Fibroblast of lung (primary cell): Measurements from ENCODE around the gene SNX6. TPM values are rescaled to one million over a fixed set of nuclear protein-coding genes. Genes with fewer than 3 reads are reported as not detected.
"Not testable (repeated sequence)": the region's sequence is repeated elsewhere in the genome, so short reads cannot be mapped to it uniquely, and the experiment has no call there.

Experiments
- DNase-seq, 2 donors: peaks; one replicate each; pipeline versions ENCODE4 v3.0.0 to v3.0.0-alpha.2; 2010; ENCODE audit warnings: low read depth in 2 of 2
- H2AFZ ChIP-seq: 2 replicates; pipeline ENCODE4 v1.5.1; 2012; ENCODE audit warnings: low read length, control low read depth, inconsistent platforms
- H3K27ac ChIP-seq: 2 replicates; pipeline ENCODE4 v1.5.1; 2011; ENCODE audit warnings: low read length, control low read depth; ENCODE audit not compliant: insufficient read depth
- H3K27me3 ChIP-seq: 2 replicates; pipeline ENCODE4 v1.5.1; 2011; ENCODE audit warnings: mild to moderate bottlenecking, low read length; ENCODE audit not compliant: control insufficient read depth, insufficient read depth
- H3K36me3 ChIP-seq: 2 replicates; pipeline ENCODE4 v1.5.1; 2011; ENCODE audit warnings: low read length; ENCODE audit not compliant: control insufficient read depth, insufficient read depth
- H3K4me1 ChIP-seq: 2 replicates; pipeline ENCODE4 v1.5.1; 2011; ENCODE audit warnings: low read length; ENCODE audit not compliant: control insufficient read depth, insufficient read depth; ENCODE audit errors: extremely low read depth
- H3K4me2 ChIP-seq: 2 replicates; pipeline ENCODE4 v1.5.1; 2011; ENCODE audit warnings: low read length, control low read depth; ENCODE audit not compliant: insufficient read depth; ENCODE audit errors: extremely low read depth
- H3K4me3 ChIP-seq, 4 experiments: fragments of 200-600 bp in 1 of 4; sonication (generic) in 1 of 4; replicated peaks in 1 of 4; 2 replicates each; pipeline ENCODE4 v1.5.1; 2011 to 2016; ENCODE audit warnings: low read length in 4 of 4, low read depth in 3 of 4, mild to moderate bottlenecking in 3 of 4, control low read depth in 2 of 4, inconsistent platforms in 1 of 4, mixed read lengths in 1 of 4; ENCODE audit not compliant: insufficient read depth in 1 of 4; ENCODE audit errors: control extremely low read depth in 1 of 4
- H3K79me2 ChIP-seq: 2 replicates; pipeline ENCODE4 v1.5.1; 2012; ENCODE audit warnings: mild to moderate bottlenecking, low read length, inconsistent platforms; ENCODE audit not compliant: control insufficient read depth, insufficient read depth
- H3K9ac ChIP-seq: 2 replicates; pipeline ENCODE4 v1.5.1; 2011; ENCODE audit warnings: mild to moderate bottlenecking, low read length, control low read depth; ENCODE audit not compliant: insufficient read depth
- H3K9me3 ChIP-seq: 2 replicates; pipeline ENCODE4 v1.5.1; 2012; ENCODE audit warnings: low read depth, low read length; ENCODE audit not compliant: control insufficient read depth, insufficient read depth
- H4K20me1 ChIP-seq: 2 replicates; pipeline ENCODE4 v1.5.1; 2011; ENCODE audit warnings: low read length; ENCODE audit not compliant: control insufficient read depth, insufficient read depth; ENCODE audit errors: extremely low read depth
- CTCF ChIP-seq, 2 donors: IDR thresholded peaks in 1 of 2; conservative IDR thresholded peaks in 1 of 2; 1 replicate in 1 of 2; 2 replicates in 1 of 2; pipeline ENCODE4 v1.5.1; 2011 to 2012; ENCODE audit warnings: low read length in 2 of 2, control low read depth in 1 of 2, inconsistent platforms in 1 of 2, low read depth in 1 of 2, mild to moderate bottlenecking in 1 of 2
- EZH2 ChIP-seq: IDR thresholded peaks from 2 replicates; pipeline ENCODE4 v1.5.1; 2012; ENCODE audit warnings: low read length, control low read depth, mild to moderate bottlenecking; ENCODE audit errors: missing control alignments
- polyA plus RNA-seq, 2 donors: library from polyadenylated mRNA; depleted of rRNA in 1 of 2; stranded (reverse) in 1 of 2; unstranded in 1 of 2; fragments of >200 nt; gene quantifications; 2 replicates each; pipeline ENCODE4 v1.2.1, GENCODE V29; 2011 to 2012; ENCODE audit warnings: missing spikeins in 1 of 2
- total RNA-seq: library from RNA; depleted of rRNA; stranded (reverse); fragments of >200 nt; gene quantifications from 2 replicates; pipeline ENCODE4 v1.2.1, GENCODE V29; 2014

The SNX6 gene
- total and polyA plus RNA-seq, 2 donors (not counting 1 experiment from before 2014, with no cell fraction given): 131 to 232 TPM

- no peak overlapping the region for H3K27ac ChIP-seq
- no peaks in the 10 kb centered on the region for H3K27me3 ChIP-seq
- no peak overlapping the region for H2AFZ ChIP-seq
- no peak overlapping the region for H3K4me3 ChIP-seq
- H3K79me2 ChIP-seq: no peaks in the 10 kb centered on the region
- H3K4me1 ChIP-seq: no peaks in the 10 kb centered on the region
- no peaks in the 10 kb centered on the region for H3K9me3 ChIP-seq
- no peaks in the 10 kb centered on the region for H4K20me1 ChIP-seq
- no peak for TF ChIP-seq EZH2
- no peak for TF ChIP-seq CTCF (conservative IDR thresholded peaks at IDR 0.05 in 1 of 2, IDR thresholded peaks at IDR 0.05 in 1 of 2; ENCODE audit: low read depth in 1 of 2, low read length in 2 of 2)
- no peak overlapping the region for H3K9ac ChIP-seq
- no peak overlapping the region for H3K4me2 ChIP-seq
- no peaks in the 10 kb centered on the region for H3K36me3 ChIP-seq
- DNase-seq: no peak
These were observed 10.9 kb upstream of the SNX6 start for GRCh38 chr14:34640826-34641225.

- peak; percentile 34 to 54 for DNase-seq
- H3K9me3 ChIP-seq, H3K9ac ChIP-seq, H3K4me2 ChIP-seq, H3K79me2 ChIP-seq, H3K27ac ChIP-seq, H4K20me1 ChIP-seq, H2AFZ ChIP-seq, H3K36me3 ChIP-seq, H3K4me3 ChIP-seq, H3K27me3 ChIP-seq, H3K4me1 ChIP-seq: not testable (repeated sequence)
These were observed 4.4 kb upstream of the SNX6 start for GRCh38 chr14:34634360-34634771.

- Histone ChIP-seq H3K4me1 (no peaks in the 10 kb centered on the region), H4K20me1 (no peaks in the 10 kb centered on the region), H3K79me2 (peaks cover 11% of the 10 kb centered on the region), H3K9me3 (no peaks in the 10 kb centered on the region), H3K4me3 (no peak overlapping the region), H2AFZ (no peak overlapping the region), H3K4me2 (no peak overlapping the region), H3K27me3 (no peaks in the 10 kb centered on the region), H3K27ac (no peak overlapping the region), H3K9ac (no peak overlapping the region), H3K36me3 (no peaks in the 10 kb centered on the region)
- TF ChIP-seq EZH2 (no peak), CTCF (conservative IDR thresholded peaks at IDR 0.05 in 1 of 2, IDR thresholded peaks at IDR 0.05 in 1 of 2; ENCODE audit: low read depth in 1 of 2, low read length in 2 of 2) (no peak)
- DNase-seq: no peak
These were observed 3.8 kb upstream of the SNX6 start for GRCh38 chr14:34633742-34634141.
